Upper lobe of left lung (tissue), 6 donors: ENCODE data around the gene TMEM184A. TPM values are rescaled to one million over a fixed set of nuclear protein-coding genes. Genes with fewer than 3 reads are reported as not detected.
A peak's percentile ranks its signal among the peaks of the same experiment; 100 is the strongest.

Source experiments
- ATAC-seq, 2 donors: fragments of 200-7000 bp; cut with Tn5 transposase; one replicate each; pipeline ENCODE4 v1.9.1; 2022; ENCODE audit warnings: mild to moderate bottlenecking in 2 of 2, moderate library complexity in 2 of 2; ENCODE audit not compliant: low FRiP score in 2 of 2
- DNase-seq, 2 donors: peaks; one replicate each; pipeline ENCODE4 v3.0.0-alpha.2; 2019 to 2020
- H3K27ac ChIP-seq, 4 donors: fragments of 200-600 bp; sonication (generic); one replicate each; pipeline ENCODE4 v1.5.1; 2016 to 2019
- H3K27me3 ChIP-seq, 4 donors: fragments of 200-600 bp; sonication (generic); one replicate each; pipeline ENCODE4 v1.5.1; 2017 to 2019
- H3K36me3 ChIP-seq, 4 donors: fragments of 200-600 bp; sonication (generic); one replicate each; pipeline ENCODE4 v1.5.1; 2016 to 2019
- H3K4me1 ChIP-seq, 4 donors: fragments of 200-600 bp; sonication (generic); one replicate each; pipeline ENCODE4 v1.5.1; 2018 to 2019
- H3K4me3 ChIP-seq, 4 donors: fragments of 200-600 bp; sonication (generic); one replicate each; pipeline ENCODE4 v1.5.1; 2017 to 2019; ENCODE audit warnings: mild to moderate bottlenecking in 2 of 4, moderate library complexity in 1 of 4
- H3K9me3 ChIP-seq, 4 donors: fragments of 200-600 bp; sonication (generic); one replicate each; pipeline ENCODE4 v1.5.1; 2018 to 2019
- CTCF ChIP-seq, 6 experiments: fragments of 450-650 bp in 4 of 6; fragments of 200-600 bp in 2 of 6; sonication (generic) in 2 of 6; IDR thresholded peaks; one replicate each; pipeline ENCODE4 v1.5.1; 2016 to 2019; ENCODE audit warnings: antibody characterized with exemption in 6 of 6
- EP300 ChIP-seq, 4 donors: sonication (generic); formaldehyde crosslinking; IDR thresholded peaks; one replicate each; pipeline ENCODE4 v1.5.1; 2017; ENCODE audit warnings: antibody characterized with exemption in 4 of 4, control low read depth in 2 of 4
- POLR2A ChIP-seq, 4 donors: fragments of 450-650 bp; IDR thresholded peaks; one replicate each; pipeline ENCODE4 v1.5.1; 2016 to 2017; ENCODE audit warnings: antibody characterized with exemption in 4 of 4, mild to moderate bottlenecking in 2 of 4
- POLR2AphosphoS5 ChIP-seq, 2 donors: sonication (generic); formaldehyde crosslinking; IDR thresholded peaks; one replicate each; pipeline ENCODE4 v1.5.1; 2017; ENCODE audit warnings: antibody characterized with exemption in 2 of 2
- WGBS, 2 donors: methylation state at CpG; one replicate each; pipeline ENCODE4 v1.1.5; 2017 to 2018; 5-methylcytosine and 5-hydroxymethylcytosine counted together
- total RNA-seq, 6 donors: library from RNA; depleted of rRNA in 4 of 6; stranded (reverse); fragments of >200 nt in 4 of 6; gene quantifications; one replicate each; pipeline versions ENCODE4 v1.1.0 to v1.2.1, GENCODE V29; 2016 to 2021
- donor health status: DM: no; HTN: no; CAD: no; lungs with moderate emphysema.
- donor health status: DM: no; HTN: yes; CAD: no; lungs with severe emphysema.

TMEM184A gene
- total RNA-seq, 6 donors from 2014 or later = 5.0 to 11.7 (median 10.4) TPM

GRCh38 chr7:1558181-1558811, 2.3 kb upstream of the TMEM184A start:
- H3K27ac ChIP-seq = peak overlapping the region in 1 of 4 donors; percentile 32
- H3K36me3 ChIP-seq = no peaks in the 10 kb centered on the region
- H3K4me1 ChIP-seq = peaks cover 0 to 24% (median 13%) of the 10 kb centered on the region in 4 donors
- TF ChIP-seq CTCF (IDR thresholded peaks at IDR 0.05) = peak in 3 of 6 experiments; percentile 6 to 29 (median 25)
- TF ChIP-seq EP300 (IDR thresholded peaks at IDR 0.05) = no peak
- H3K9me3 ChIP-seq = no peaks in the 10 kb centered on the region
- ATAC-seq = no peak
- no peaks in the 10 kb centered on the region for H3K27me3 ChIP-seq
- H3K4me3 ChIP-seq = no peak overlapping the region
- DNase-seq = peak in 1 of 2 donors; percentile 68
- WGBS, 2 donors = 60 to 62% methylated on average over 2 to 4 of the region's 24 CpGs

GRCh38 chr7:1557771-1558170, 1.8 kb upstream of the TMEM184A start:
- peak in 1 of 2 donors; percentile 76 for DNase-seq
- no peak overlapping the region for H3K27ac ChIP-seq
- H3K4me3 ChIP-seq = no peak overlapping the region
- no peaks in the 10 kb centered on the region for H3K36me3 ChIP-seq
- TF ChIP-seq CTCF (IDR thresholded peaks at IDR 0.05) (no peak), POLR2AphosphoS5 (IDR thresholded peaks at IDR 0.05) (no peak), EP300 (IDR thresholded peaks at IDR 0.05) (no peak), POLR2A (IDR thresholded peaks at IDR 0.05) (no peak)
- H3K9me3 ChIP-seq = no peaks in the 10 kb centered on the region
- WGBS, 2 donors = 60 to 86% methylated on average over 1 to 7 of the region's 10 CpGs
- peaks cover 0 to 24% (median 13%) of the 10 kb centered on the region in 4 donors for H3K4me1 ChIP-seq
- H3K27me3 ChIP-seq = no peaks in the 10 kb centered on the region
- ATAC-seq = no peak

- TF ChIP-seq POLR2A (IDR thresholded peaks at IDR 0.05) (no peak), CTCF (IDR thresholded peaks at IDR 0.05) (no peak), EP300 (IDR thresholded peaks at IDR 0.05) (no peak), POLR2AphosphoS5 (IDR thresholded peaks at IDR 0.05) (no peak)
- H3K27me3 ChIP-seq = no peaks in the 10 kb centered on the region
- H3K4me1 ChIP-seq = peaks cover 0 to 24% (median 13%) of the 10 kb centered on the region in 4 donors
- no peaks in the 10 kb centered on the region for H3K9me3 ChIP-seq
- no peak for DNase-seq
- no peak for ATAC-seq
- WGBS, 2 donors = 96 to 97% methylated on average over 7 of the region's 7 CpGs
- H3K36me3 ChIP-seq = no peaks in the 10 kb centered on the region
- no peak overlapping the region for H3K27ac ChIP-seq
- no peak overlapping the region for H3K4me3 ChIP-seq
Observed at GRCh38 chr7:1557006-1557405, 1.0 kb upstream of the TMEM184A start.

- H3K27me3 ChIP-seq = no peaks in the 10 kb centered on the region
- H3K9me3 ChIP-seq = no peaks in the 10 kb centered on the region
- DNase-seq = peak in 1 of 2 donors; percentile 68
- TF ChIP-seq POLR2A (IDR thresholded peaks at IDR 0.05) (no peak), POLR2AphosphoS5 (IDR thresholded peaks at IDR 0.05) (no peak), EP300 (IDR thresholded peaks at IDR 0.05) (no peak), CTCF (IDR thresholded peaks at IDR 0.05) (no peak)
- peak overlapping the region; percentile 41 to 65 (median 50) for H3K27ac ChIP-seq
- H3K4me3 ChIP-seq = peak overlapping the region in 2 of 4 donors; percentile 23 to 30
- 35 to 53% methylated on average over 7 to 34 of the region's 35 CpGs for WGBS, 2 donors
- H3K4me1 ChIP-seq = peaks cover 0 to 24% (median 13%) of the 10 kb centered on the region in 4 donors
- ATAC-seq = peak in 1 of 2 donors; percentile 33
- no peaks in the 10 kb centered on the region for H3K36me3 ChIP-seq
Observed at GRCh38 chr7:1555046-1555812, 776 bp downstream of the TMEM184A start.
